H1 (cell line): ENCODE measurements around the gene OR4K13. TPM values are rescaled to one million over a fixed set of nuclear protein-coding genes. Genes with fewer than 3 reads are reported as not detected.

ENCODE experiments used
- CTCF ChIA-PET: fragments of 300-600 bp; sonication (Branson Sonifier 250); formaldehyde crosslinking; loops from one replicate; lab custom pipeline; 2021; ENCODE audit not compliant: partially characterized antibody; lab: Charles Lee
- POLR2A ChIA-PET: fragments of 300-600 bp; sonication (Branson Sonifier 250); formaldehyde crosslinking; loops from one replicate; lab custom pipeline; 2021; ENCODE audit warnings: inconsistent platforms; ENCODE audit not compliant: partially characterized antibody; lab: Charles Lee
- DNase-seq, 2 experiments: peaks; one replicate each; pipeline versions ENCODE4 v3.0.0 to v3.0.0-alpha.2; 2010 to 2022; ENCODE audit warnings: low spot score in 2 of 2, low read depth in 1 of 2, mixed read lengths in 1 of 2
- FAIRE-seq: peaks from 2 replicates; lab custom pipeline; 2011; peaks lifted over from hg19 to GRCh38; lab: Jason Lieb, UNC
- H2AFZ ChIP-seq: 2 replicates; pipeline ENCODE4 v1.8.1; 2012; ENCODE audit warnings: low read length, inconsistent platforms
- H2AK5ac ChIP-seq: 2 replicates; pipeline ENCODE4 v1.6.1; 2013; ENCODE audit warnings: low read depth, low read length
- H2BK120ac ChIP-seq: replicated peaks from 2 replicates; pipeline ENCODE3; 2013; ENCODE audit warnings: low read depth, low read length, inconsistent platforms
- H2BK12ac ChIP-seq: 2 replicates; pipeline ENCODE4 v1.6.1; 2013; ENCODE audit warnings: low read depth, low read length
- H2BK15ac ChIP-seq: 2 replicates; pipeline ENCODE4 v1.6.1; 2013; ENCODE audit warnings: low read length
- H2BK20ac ChIP-seq: 2 replicates; pipeline ENCODE4 v1.6.1; 2013; ENCODE audit warnings: low read length
- H2BK5ac ChIP-seq: 2 replicates; pipeline ENCODE4 v1.6.1; 2013; ENCODE audit warnings: low read depth, low read length
- H3K14ac ChIP-seq: 2 replicates; pipeline ENCODE4 v1.6.1; 2013; ENCODE audit warnings: inconsistent platforms; ENCODE audit not compliant: insufficient read length
- H3K18ac ChIP-seq: 2 replicates; pipeline ENCODE4 v1.6.1; 2013; ENCODE audit warnings: low read length; ENCODE audit errors: extremely low read depth
- H3K23ac ChIP-seq: 2 replicates; pipeline ENCODE4 v1.6.1; 2013; ENCODE audit warnings: inconsistent platforms; ENCODE audit not compliant: insufficient read length
- H3K23me2 ChIP-seq: 2 replicates; pipeline ENCODE4 v1.6.1; 2013; ENCODE audit warnings: low read depth, low read length
- H3K27ac ChIP-seq: 2 replicates; pipeline ENCODE4 v1.6.1; 2011; ENCODE audit warnings: low read depth, low read length, inconsistent platforms
- H3K27me3 ChIP-seq, 4 experiments: replicated peaks in 1 of 4; 1 replicate in 1 of 4; 2 replicates in 3 of 4; pipeline versions ENCODE4 v1.6.1 to v1.8.1; 2011 to 2013; ENCODE audit warnings: low read length in 3 of 4, mild to moderate bottlenecking in 3 of 4, inconsistent platforms in 2 of 4, mixed read lengths in 2 of 4, moderate library complexity in 1 of 4; ENCODE audit not compliant: control insufficient read depth in 3 of 4, insufficient read depth in 3 of 4; ENCODE audit errors: extremely low read depth in 1 of 4
- H3K36me3 ChIP-seq, 4 experiments: 2 replicates each; pipeline versions ENCODE4 v1.6.1 to v1.8.1; 2011 to 2013; ENCODE audit warnings: mild to moderate bottlenecking in 4 of 4, low read length in 3 of 4, moderate library complexity in 2 of 4, control low read depth in 1 of 4, inconsistent platforms in 1 of 4; ENCODE audit not compliant: insufficient read depth in 4 of 4, control insufficient read depth in 2 of 4
- H3K4ac ChIP-seq: replicated peaks from 2 replicates; pipeline ENCODE3; 2013; ENCODE audit warnings: low read length, low read depth, mixed read lengths, inconsistent platforms; ENCODE audit not compliant: insufficient read length
- H3K4me1 ChIP-seq, 4 experiments: replicated peaks in 1 of 4; 1 replicate in 1 of 4; 2 replicates in 3 of 4; pipeline versions ENCODE4 v1.6.1 to v1.8.1; 2011 to 2013; ENCODE audit warnings: low read length in 3 of 4, inconsistent platforms in 2 of 4, mixed read lengths in 1 of 4; ENCODE audit not compliant: insufficient read depth in 4 of 4, control insufficient read depth in 3 of 4
- H3K4me2 ChIP-seq, 2 experiments: 2 replicates each; pipeline versions ENCODE4 v1.6.1 to v1.8.1; 2011 to 2013; ENCODE audit warnings: low read depth in 2 of 2, low read length in 2 of 2, control low read depth in 1 of 2, inconsistent platforms in 1 of 2, mild to moderate bottlenecking in 1 of 2; ENCODE audit not compliant: insufficient read depth in 1 of 2
- H3K4me3 ChIP-seq, 4 experiments: fragments of 200-600, 300-600 bp in 1 of 4; sonication (generic), shearing (Covaris generic), sonication (Bioruptor Twin) in 1 of 4; 2 replicates each; pipeline versions ENCODE4 v1.5.1 to v1.8.1; 2011 to 2016; ENCODE audit warnings: low read length in 4 of 4, low read depth in 3 of 4, control low read depth in 2 of 4, inconsistent platforms in 2 of 4, mild to moderate bottlenecking in 2 of 4, mixed read lengths in 1 of 4, moderate library complexity in 1 of 4; ENCODE audit not compliant: insufficient read depth in 2 of 4; ENCODE audit errors: extremely low read depth in 1 of 4
- H3K56ac ChIP-seq: replicated peaks from 2 replicates; pipeline ENCODE3; 2013; ENCODE audit warnings: low read depth, mild to moderate bottlenecking, mixed read lengths, low read length, inconsistent platforms; ENCODE audit not compliant: insufficient read length
- H3K79me1 ChIP-seq: 2 replicates; pipeline ENCODE4 v1.6.1; 2013; ENCODE audit warnings: low read depth, low read length, control low read depth
- H3K79me2 ChIP-seq, 2 experiments: 2 replicates each; pipeline versions ENCODE4 v1.6.1 to v1.8.1; 2012 to 2013; ENCODE audit warnings: low read length in 2 of 2, mild to moderate bottlenecking in 2 of 2, inconsistent platforms in 1 of 2; ENCODE audit not compliant: insufficient read depth in 2 of 2, control insufficient read depth in 1 of 2
- H3K9ac ChIP-seq, 4 experiments: replicated peaks in 1 of 4; 1 replicate in 1 of 4; 2 replicates in 3 of 4; pipeline versions ENCODE4 v1.6.1 to v1.8.1; 2011 to 2013; ENCODE audit warnings: low read depth in 3 of 4, low read length in 3 of 4, control low read depth in 2 of 4, mild to moderate bottlenecking in 2 of 4, moderate library complexity in 2 of 4, inconsistent platforms in 1 of 4; ENCODE audit errors: extremely low read depth in 1 of 4
- H3K9me3 ChIP-seq, 2 experiments: 2 replicates each; pipeline versions ENCODE4 v1.6.1 to v1.8.1; 2012 to 2013; ENCODE audit warnings: mild to moderate bottlenecking in 2 of 2, moderate library complexity in 2 of 2, control low read depth in 1 of 2, inconsistent platforms in 1 of 2, low read depth in 1 of 2, low read length in 1 of 2, mixed read lengths in 1 of 2; ENCODE audit not compliant: insufficient read depth in 2 of 2
- H4K20me1 ChIP-seq, 2 experiments: replicated peaks in 1 of 2; 2 replicates each; pipeline versions ENCODE3 to v1.8.1; 2011 to 2013; ENCODE audit warnings: inconsistent platforms in 2 of 2, low read length in 2 of 2, mild to moderate bottlenecking in 1 of 2; ENCODE audit not compliant: insufficient read depth in 2 of 2, control insufficient read depth in 1 of 2
- H4K5ac ChIP-seq: 2 replicates; pipeline ENCODE4 v1.6.1; 2013; ENCODE audit warnings: low read length, low read depth, mixed read lengths, inconsistent platforms; ENCODE audit not compliant: insufficient read length
- H4K8ac ChIP-seq: 2 replicates; pipeline ENCODE4 v1.8.0; 2013; ENCODE audit warnings: mild to moderate bottlenecking, moderate library complexity, low read length, inconsistent platforms; ENCODE audit not compliant: insufficient read depth; ENCODE audit errors: extremely low read depth
- H4K91ac ChIP-seq: replicated peaks from 2 replicates; pipeline ENCODE3; 2013; ENCODE audit warnings: low read length, mixed read lengths, inconsistent platforms; ENCODE audit not compliant: insufficient read length
- BACH1 ChIP-seq: IDR thresholded peaks from 2 replicates; pipeline ENCODE4 v1.6.1; 2012; ENCODE audit warnings: low read length, improper control_type of control experiment
- BRCA1 ChIP-seq: IDR thresholded peaks from 2 replicates; pipeline ENCODE4 v1.6.1; 2012; ENCODE audit warnings: low read depth, low read length, improper control_type of control experiment
- EGR1 ChIP-seq: IDR thresholded peaks from 2 replicates; pipeline ENCODE4 v1.6.1; 2011; ENCODE audit warnings: low read depth, low read length, borderline replicate concordance
- GTF2F1 ChIP-seq: IDR thresholded peaks from 2 replicates; pipeline ENCODE4 v1.6.1; 2012; ENCODE audit warnings: low read depth, low read length, improper control_type of control experiment, borderline replicate concordance
- MAFK ChIP-seq: IDR thresholded peaks from 2 replicates; pipeline ENCODE4 v1.6.1; 2012; ENCODE audit warnings: low read depth, mild to moderate bottlenecking, improper control_type of control experiment, low read length
- POU5F1 ChIP-seq: IDR thresholded peaks from 2 replicates; pipeline ENCODE4 v1.6.1; 2011; ENCODE audit warnings: low read depth, mild to moderate bottlenecking, low read length, moderate library complexity
- SIN3A ChIP-seq, 2 experiments: IDR thresholded peaks in 1 of 2; conservative IDR thresholded peaks in 1 of 2; 2 replicates each; pipeline ENCODE4 v1.6.1; 2011 to 2012; ENCODE audit warnings: low read length in 2 of 2, improper control_type of control experiment in 1 of 2, low read depth in 1 of 2, mild to moderate bottlenecking in 1 of 2
- SIRT6 ChIP-seq: IDR thresholded peaks from one replicate; pipeline ENCODE4 v1.7.1; 2012; ENCODE audit warnings: low read length, inconsistent platforms
- polyA plus RNA-seq, 7 experiments: library from polyadenylated mRNA; depleted of rRNA in 3 of 7; stranded (reverse) in 5 of 7; unstranded in 2 of 7; fragments of >200 nt in 5 of 7; fragments of 200-250 nt in 2 of 7; gene quantifications; 1 replicate in 5 of 7; 2 replicates in 1 of 7; 4 replicates in 1 of 7; pipeline versions ENCODE4 v1.2.1 to v1.2.3, GENCODE V29; 2011 to 2013; ENCODE audit warnings: missing spikeins in 2 of 7, mixed read lengths in 2 of 7
- total RNA-seq: library from RNA; stranded (reverse); fragmentation: NEBNext Ultra II Directional; extraction: Animal tissue kit (Norgen Biotek cat#: 25700); gene quantifications from 2 replicates; pipeline ENCODE4 v1.2.1, GENCODE V29; 2021

OR4K13 gene
- total and polyA plus RNA-seq, 2 of the 8 experiments (the other 6 are each of a cell fraction or from before 2014, with no cell fraction given), result not detected

- no peaks in the 10 kb centered on the region for H3K4me1 ChIP-seq
- no peak overlapping the region for H3K4me2 ChIP-seq
- no peak overlapping the region for H3K23ac ChIP-seq
- no peak overlapping the region for H2BK12ac ChIP-seq
- no peak overlapping the region for H2BK20ac ChIP-seq
- DNase-seq (no peak), FAIRE-seq (no peak)
- no peak overlapping the region for H2AK5ac ChIP-seq
- no peak overlapping the region for H4K5ac ChIP-seq
- H2AFZ ChIP-seq, result no peak overlapping the region
- no peak overlapping the region for H3K9ac ChIP-seq
- no peak overlapping the region for H3K18ac ChIP-seq
- H3K23me2 ChIP-seq, result no peaks in the 10 kb centered on the region
- no peak overlapping the region for H3K56ac ChIP-seq
- no peaks in the 10 kb centered on the region for H3K27me3 ChIP-seq
- ChIA-PET POLR2A (no interaction called here), CTCF (no interaction called here)
- H3K9me3 ChIP-seq, result peaks cover 25 to 43% of the 10 kb centered on the region in 2 experiments
- no peak overlapping the region for H3K27ac ChIP-seq
- no peak overlapping the region for H3K4me3 ChIP-seq
- no peak overlapping the region for H4K91ac ChIP-seq
- no peak overlapping the region for H2BK120ac ChIP-seq
- no peak overlapping the region for H2BK5ac ChIP-seq
- H2BK15ac ChIP-seq, result no peak overlapping the region
- H4K20me1 ChIP-seq, result no peaks in the 10 kb centered on the region
- no peak overlapping the region for H3K14ac ChIP-seq
- no peaks in the 10 kb centered on the region for H3K79me1 ChIP-seq
- H4K8ac ChIP-seq, result no peak overlapping the region
- H3K4ac ChIP-seq, result no peak overlapping the region
- no peaks in the 10 kb centered on the region for H3K79me2 ChIP-seq
- TF ChIP-seq BRCA1 (no peak), BACH1 (no peak), SIRT6 (no peak), POU5F1 (no peak), GTF2F1 (no peak), EGR1 (no peak), MAFK (no peak), SIN3A (conservative IDR thresholded peaks at IDR 0.05 in 1 of 2, IDR thresholded peaks at IDR 0.05 in 1 of 2; ENCODE audit: low read depth in 1 of 2, low read length in 2 of 2) (no peak)
- TF ChIP-seq, all 59 proteins: peak for 0
- no peaks in the 10 kb centered on the region; a peak in 1 of 8 replicates for H3K36me3 ChIP-seq
These were observed 27.7 kb downstream of the OR4K13 start for GRCh38 chr14:20008156-20008555.
